ENCODE measurements around the gene SMYD2.

Gene SMYD2

GRCh38 chr1:214352838-214353237 lies 71.9 kb downstream of the SMYD2 start:
- Histone ChIP-seq H4K12ac (ENCODE audit: low read depth, low read length) (no peak overlapping the region), H3K4me1 (ENCODE audit: control insufficient read depth in 1 of 2, insufficient read depth in 2 of 2, low read length in 2 of 2) (peaks cover 2 to 3% of the 10 kb centered on the region in 2 experiments), H3K4ac (ENCODE audit: low read depth, low read length) (no peak overlapping the region), H3K9me3 (ENCODE audit: insufficient read depth, low read depth, low read length) (peaks cover 2% of the 10 kb centered on the region), H2BK12ac (ENCODE audit: low read length) (no peak overlapping the region), H2AFZ (ENCODE audit: insufficient read depth, low read length, poor library complexity) (no peak overlapping the region), H2BK120ac (ENCODE audit: insufficient read depth, low read length, poor library complexity) (no peak overlapping the region), H4K91ac (ENCODE audit: low read depth, low read length) (no peak overlapping the region), H3K23ac (ENCODE audit: low read length) (no peak overlapping the region), H3K79me2 (ENCODE audit: control insufficient read depth, insufficient read depth, low read length, poor library complexity) (no peaks in the 10 kb centered on the region), H3K4me2 (ENCODE audit: low read length) (no peak overlapping the region), H2AK5ac (ENCODE audit: low read length) (no peak overlapping the region), H3K27ac (ENCODE audit: low read depth, low read length) (no peak overlapping the region), H4K8ac (ENCODE audit: low read depth, low read length) (no peak overlapping the region), H2BK5ac (ENCODE audit: low read depth, low read length, poor library complexity) (no peak overlapping the region), H3K14ac (ENCODE audit: low read length) (no peak overlapping the region), H3K4me3 (ENCODE audit: low read depth, low read length) (no peak overlapping the region), H3K18ac (ENCODE audit: low read length) (no peak overlapping the region), H3K36me3 (ENCODE audit: control insufficient read depth in 1 of 2, insufficient read depth in 2 of 2, low read length in 2 of 2) (peaks cover 14 to 40% of the 10 kb centered on the region in 2 experiments), H3K79me1 (ENCODE audit: low read length) (peaks cover 3% of the 10 kb centered on the region), H3K9ac (ENCODE audit: low read length) (no peak overlapping the region), H3K27me3 (ENCODE audit: insufficient read depth, low read length) (no peaks in the 10 kb centered on the region)
- no peak for DNase-seq
- no CpG with 5 or more reads among the region's 4 CpGs for WGBS (ENCODE audit: extremely low coverage, insufficient coverage, insufficient read length)

GRCh38 chr1:214354440-214355148 lies 73.6 kb downstream of the SMYD2 start:
- Histone ChIP-seq H3K18ac (ENCODE audit: low read length) (no peak overlapping the region), H3K79me2 (ENCODE audit: control insufficient read depth, insufficient read depth, low read length, poor library complexity) (no peaks in the 10 kb centered on the region), H2BK12ac (ENCODE audit: low read length) (no peak overlapping the region), H3K79me1 (ENCODE audit: low read length) (peaks cover 1% of the 10 kb centered on the region), H3K9ac (ENCODE audit: low read length) (no peak overlapping the region), H2BK5ac (ENCODE audit: low read depth, low read length, poor library complexity) (no peak overlapping the region), H3K14ac (ENCODE audit: low read length) (no peak overlapping the region), H3K23ac (ENCODE audit: low read length) (no peak overlapping the region), H4K8ac (ENCODE audit: low read depth, low read length) (no peak overlapping the region), H2BK120ac (ENCODE audit: insufficient read depth, low read length, poor library complexity) (no peak overlapping the region), H3K4ac (ENCODE audit: low read depth, low read length) (no peak overlapping the region), H3K27ac (ENCODE audit: low read depth, low read length) (no peak overlapping the region), H4K91ac (ENCODE audit: low read depth, low read length) (no peak overlapping the region), H3K4me3 (ENCODE audit: low read depth, low read length) (no peak overlapping the region), H3K36me3 (ENCODE audit: control insufficient read depth in 1 of 2, insufficient read depth in 2 of 2, low read length in 2 of 2) (peaks cover 21 to 43% of the 10 kb centered on the region in 2 experiments), H2AFZ (ENCODE audit: insufficient read depth, low read length, poor library complexity) (no peak overlapping the region), H3K27me3 (ENCODE audit: insufficient read depth, low read length) (no peaks in the 10 kb centered on the region), H2AK5ac (ENCODE audit: low read length) (no peak overlapping the region), H4K12ac (ENCODE audit: low read depth, low read length) (no peak overlapping the region), H3K9me3 (ENCODE audit: insufficient read depth, low read depth, low read length) (no peaks in the 10 kb centered on the region), H3K4me1 (ENCODE audit: control insufficient read depth in 1 of 2, insufficient read depth in 2 of 2, low read length in 2 of 2) (peaks cover 0 to 2% of the 10 kb centered on the region in 2 experiments), H3K4me2 (ENCODE audit: low read length) (no peak overlapping the region)
- DNase-seq, result no peak
- WGBS (ENCODE audit: extremely low coverage, insufficient coverage, insufficient read length), result no CpG with 5 or more reads among the region's 4 CpGs

GRCh38 chr1:214360116-214360515 lies 79.2 kb downstream of the SMYD2 start:
- H3K18ac ChIP-seq (ENCODE audit: low read length), result no peak overlapping the region
- no peak overlapping the region for H3K4me2 ChIP-seq (ENCODE audit: low read length)
- H3K23ac ChIP-seq (ENCODE audit: low read length), result no peak overlapping the region
- H2BK120ac ChIP-seq (ENCODE audit: insufficient read depth, low read length, poor library complexity), result no peak overlapping the region
- peaks cover 38 to 66% of the 10 kb centered on the region in 2 experiments for H3K36me3 ChIP-seq (ENCODE audit: control insufficient read depth in 1 of 2, insufficient read depth in 2 of 2, low read length in 2 of 2)
- no peaks in the 10 kb centered on the region for H3K9me3 ChIP-seq (ENCODE audit: insufficient read depth, low read depth, low read length)
- H4K12ac ChIP-seq (ENCODE audit: low read depth, low read length), result no peak overlapping the region
- H2BK12ac ChIP-seq (ENCODE audit: low read length), result no peak overlapping the region
- no peak overlapping the region for H2AK5ac ChIP-seq (ENCODE audit: low read length)
- peak in 1 of 2 donors; percentile 46 for DNase-seq
- no peak overlapping the region for H3K9ac ChIP-seq (ENCODE audit: low read length)
- H3K14ac ChIP-seq (ENCODE audit: low read length), result no peak overlapping the region
- no peaks in the 10 kb centered on the region for H3K79me1 ChIP-seq (ENCODE audit: low read length)
- WGBS (ENCODE audit: extremely low coverage, insufficient coverage, insufficient read length), result no CpG with 5 or more reads among the region's 5 CpGs
- peaks cover 6 to 8% of the 10 kb centered on the region in 2 experiments for H3K4me1 ChIP-seq (ENCODE audit: control insufficient read depth in 1 of 2, insufficient read depth in 2 of 2, low read length in 2 of 2)
- no peak overlapping the region for H3K4ac ChIP-seq (ENCODE audit: low read depth, low read length)
- no peak overlapping the region for H3K4me3 ChIP-seq (ENCODE audit: low read depth, low read length)
- H3K79me2 ChIP-seq (ENCODE audit: control insufficient read depth, insufficient read depth, low read length, poor library complexity), result no peaks in the 10 kb centered on the region
- no peak overlapping the region for H3K27ac ChIP-seq (ENCODE audit: low read depth, low read length)
- H3K27me3 ChIP-seq (ENCODE audit: insufficient read depth, low read length), result no peaks in the 10 kb centered on the region
- H4K91ac ChIP-seq (ENCODE audit: low read depth, low read length), result no peak overlapping the region
- no peak overlapping the region for H4K8ac ChIP-seq (ENCODE audit: low read depth, low read length)
- no peak overlapping the region for H2BK5ac ChIP-seq (ENCODE audit: low read depth, low read length, poor library complexity)
- H2AFZ ChIP-seq (ENCODE audit: insufficient read depth, low read length, poor library complexity), result no peak overlapping the region

GRCh38 chr1:214360525-214361164 lies 79.7 kb downstream of the SMYD2 start:
- Histone ChIP-seq H3K4me2 (ENCODE audit: low read length) (no peak overlapping the region), H2BK120ac (ENCODE audit: insufficient read depth, low read length, poor library complexity) (no peak overlapping the region), H2BK5ac (ENCODE audit: low read depth, low read length, poor library complexity) (no peak overlapping the region), H3K14ac (ENCODE audit: low read length) (no peak overlapping the region), H3K18ac (ENCODE audit: low read length) (no peak overlapping the region), H3K9ac (ENCODE audit: low read length) (no peak overlapping the region), H2AFZ (ENCODE audit: insufficient read depth, low read length, poor library complexity) (no peak overlapping the region), H4K8ac (ENCODE audit: low read depth, low read length) (no peak overlapping the region), H2BK12ac (ENCODE audit: low read length) (no peak overlapping the region), H4K91ac (ENCODE audit: low read depth, low read length) (no peak overlapping the region), H3K27me3 (ENCODE audit: insufficient read depth, low read length) (no peaks in the 10 kb centered on the region), H3K23ac (ENCODE audit: low read length) (no peak overlapping the region), H3K27ac (ENCODE audit: low read depth, low read length) (no peak overlapping the region), H3K36me3 (ENCODE audit: control insufficient read depth in 1 of 2, insufficient read depth in 2 of 2, low read length in 2 of 2) (peaks cover 40 to 64% of the 10 kb centered on the region in 2 experiments), H4K12ac (ENCODE audit: low read depth, low read length) (no peak overlapping the region), H3K4me1 (ENCODE audit: control insufficient read depth in 1 of 2, insufficient read depth in 2 of 2, low read length in 2 of 2) (peaks cover 6 to 8% of the 10 kb centered on the region in 2 experiments), H3K79me1 (ENCODE audit: low read length) (no peaks in the 10 kb centered on the region), H3K4ac (ENCODE audit: low read depth, low read length) (no peak overlapping the region), H3K4me3 (ENCODE audit: low read depth, low read length) (no peak overlapping the region), H3K79me2 (ENCODE audit: control insufficient read depth, insufficient read depth, low read length, poor library complexity) (no peaks in the 10 kb centered on the region), H2AK5ac (ENCODE audit: low read length) (no peak overlapping the region), H3K9me3 (ENCODE audit: insufficient read depth, low read depth, low read length) (no peaks in the 10 kb centered on the region)
- DNase-seq, result no peak
- WGBS (ENCODE audit: extremely low coverage, insufficient coverage, insufficient read length), result no CpG with 5 or more reads among the region's 3 CpGs

Measured in trophoblast cell (in vitro differentiated cells and primary cell).